CD4-positive, alpha-beta memory T cell (primary cell): ENCODE measurements around the gene METTL14. TPM values are rescaled to one million over a fixed set of nuclear protein-coding genes. Genes with fewer than 3 reads are reported as not detected.

Experiments
- CTCF ChIA-PET: fragments of 350-600 bp; sonication (Branson Sonifier 250); formaldehyde crosslinking; loops from one replicate; lab custom pipeline; 2021; ENCODE audit warnings: inconsistent platforms; ENCODE audit not compliant: partially characterized antibody; lab: Charles Lee
- POLR2A ChIA-PET: fragments of 350-600 bp; sonication (Branson Sonifier 250); formaldehyde crosslinking; loops from one replicate; lab custom pipeline; 2021; ENCODE audit not compliant: partially characterized antibody; lab: Charles Lee
- DNase-seq, 5 donors: peaks; one replicate each; pipeline versions ENCODE4 v3.0.0 to v3.0.0-alpha.2; 2020 to 2022; ENCODE audit warnings: mixed read lengths in 1 of 5
- H3K27ac ChIP-seq: one replicate; pipeline ENCODE4 v1.7.0; 2013; ENCODE audit warnings: low read depth, low read length
- H3K27me3 ChIP-seq: 2 replicates; pipeline ENCODE4 v1.7.0; 2013; ENCODE audit warnings: mild to moderate bottlenecking, low read length, moderate library complexity; ENCODE audit not compliant: insufficient read depth
- H3K36me3 ChIP-seq: 2 replicates; pipeline ENCODE4 v1.7.0; 2013; ENCODE audit warnings: mild to moderate bottlenecking, low read length, moderate library complexity; ENCODE audit not compliant: insufficient read depth
- H3K4me1 ChIP-seq: 2 replicates; pipeline ENCODE4 v1.7.0; 2013; ENCODE audit warnings: mild to moderate bottlenecking, low read length, moderate library complexity; ENCODE audit not compliant: insufficient read depth
- H3K4me3 ChIP-seq, 2 donors: one replicate each; pipeline ENCODE4 v1.7.0; 2013; ENCODE audit warnings: low read length in 2 of 2, mild to moderate bottlenecking in 1 of 2
- H3K9me3 ChIP-seq, 2 donors: one replicate each; pipeline ENCODE4 v1.7.0; 2013; ENCODE audit warnings: low read length in 2 of 2, control low read depth in 1 of 2; ENCODE audit not compliant: control insufficient read depth in 1 of 2
- H3K27ac Mint-ChIP-seq, 7 donors: one replicate each; pipeline ENCODE4 v1.8.0; 2020 to 2021; ENCODE audit warnings: mixed read lengths in 7 of 7, mild to moderate bottlenecking in 6 of 7, inconsistent platforms in 3 of 7, moderate library complexity in 3 of 7
- H3K27me3 Mint-ChIP-seq, 2 donors: one replicate each; pipeline ENCODE4 v1.8.0; 2020 to 2021; ENCODE audit warnings: mixed read lengths in 2 of 2
- H3K36me3 Mint-ChIP-seq, 2 donors: one replicate each; pipeline ENCODE4 v1.8.0; 2020 to 2021; ENCODE audit warnings: mixed read lengths in 2 of 2, inconsistent platforms in 1 of 2, mild to moderate bottlenecking in 1 of 2
- H3K4me1 Mint-ChIP-seq, 4 donors: one replicate each; pipeline ENCODE4 v1.8.0; 2020 to 2021; ENCODE audit warnings: mixed read lengths in 4 of 4, mild to moderate bottlenecking in 1 of 4
- H3K4me3 Mint-ChIP-seq, 8 donors: one replicate each; pipeline ENCODE4 v1.8.0; 2020 to 2021; ENCODE audit warnings: mixed read lengths in 8 of 8, mild to moderate bottlenecking in 7 of 8, moderate library complexity in 6 of 8, inconsistent platforms in 3 of 8
- H3K9me3 Mint-ChIP-seq, 8 donors: one replicate each; pipeline ENCODE4 v1.8.0; 2020 to 2021; ENCODE audit warnings: mixed read lengths in 8 of 8, mild to moderate bottlenecking in 5 of 8, inconsistent platforms in 3 of 8, moderate library complexity in 1 of 8
- intact Hi-C: fragments of 100-400 bp; cut with micrococcal nuclease; formaldehyde crosslinking; loops from one replicate; pipeline ENCODE4 v1.15.1; 2023
- polyA plus RNA-seq, 2 donors: library from polyadenylated mRNA; unstranded; fragments of 300-500 nt; fragmentation: Illumina TruSeq; gene quantifications; one replicate each; pipeline ENCODE4 v1.2.3, GENCODE V29; 2021
- total RNA-seq, 2 experiments: library from RNA; stranded (reverse); gene quantifications; one replicate each; pipeline ENCODE4 v1.2.3, GENCODE V29; 2021

The METTL14 gene
- total and polyA plus RNA-seq, 4 experiments from 2014 or later: 23.6 to 70.5 (median 59.0) TPM

GRCh38 chr4:118732591-118733330 lies 47.6 kb downstream of the METTL14 start:
- Mint-ChIP-seq H3K4me1 (peaks cover 9 to 23% (median 15%) of the 10 kb centered on the region in 4 donors), H3K27ac (peak overlapping the region in 4 of 7 donors; percentile 13 to 77 (median 46)), H3K27me3 (no peaks in the 10 kb centered on the region), H3K9me3 (no peaks in the 10 kb centered on the region), H3K36me3 (peaks cover 36 to 63% of the 10 kb centered on the region in 2 donors), H3K4me3 (no peak overlapping the region)
- Histone ChIP-seq H3K4me1 (peaks cover 17% of the 10 kb centered on the region), H3K27ac (no peak overlapping the region), H3K36me3 (peaks cover 8% of the 10 kb centered on the region), H3K27me3 (no peaks in the 10 kb centered on the region), H3K9me3 (no peaks in the 10 kb centered on the region), H3K4me3 (no peak overlapping the region)
- DNase-seq: no peak
- ChIA-PET CTCF (no interaction called here), POLR2A (interaction anchor here (0.7 kb wide), 1 partner anchor 118 kb away, joined by 3 read pairs; no protein-coding TSS in a partner anchor)
- intact Hi-C loops: no loop called here

DNA sequence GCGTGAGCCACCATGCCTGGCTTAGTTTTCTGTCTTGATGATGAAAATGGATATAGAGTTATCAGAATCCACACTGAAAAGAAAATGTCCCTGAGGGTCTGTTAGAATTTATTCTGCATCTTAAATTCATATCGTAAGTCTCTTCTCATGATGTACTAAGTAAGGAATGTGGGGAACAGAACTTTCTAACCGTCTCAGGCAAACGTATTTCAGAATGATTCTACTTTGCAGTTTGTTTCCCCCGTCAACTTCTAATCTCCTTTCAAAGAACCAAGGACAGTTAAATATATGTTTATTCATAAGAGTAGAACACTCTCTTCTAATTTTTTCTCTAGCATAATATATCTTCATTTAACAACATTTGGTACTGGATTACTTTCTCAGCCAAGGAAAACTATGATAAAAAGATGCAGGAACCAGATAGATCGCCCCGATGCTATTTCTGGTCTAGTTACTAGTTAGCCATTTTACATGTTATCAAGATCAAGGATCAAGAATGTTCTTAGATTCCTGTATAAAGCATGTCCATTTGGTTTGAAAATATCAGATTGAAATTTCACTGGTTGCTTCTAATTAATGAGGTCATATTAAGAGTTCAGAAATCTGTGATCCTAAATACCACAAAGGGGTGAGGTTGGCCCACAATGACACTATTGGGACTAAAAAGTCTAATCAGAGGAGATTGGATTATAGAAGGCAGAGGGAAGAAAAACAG lies 49.5 kb downstream of the METTL14 start:
- H3K36me3 Mint-ChIP-seq: peaks cover 42 to 72% of the 10 kb centered on the region in 2 donors
- Histone ChIP-seq H3K36me3 (peaks cover 25% of the 10 kb centered on the region), H3K27ac (no peak overlapping the region), H3K4me3 (no peak overlapping the region), H3K4me1 (peaks cover 11% of the 10 kb centered on the region), H3K9me3 (no peaks in the 10 kb centered on the region), H3K27me3 (no peaks in the 10 kb centered on the region)
- H3K4me3 Mint-ChIP-seq: no peak overlapping the region
- peaks cover 5 to 19% (median 10%) of the 10 kb centered on the region in 4 donors for H3K4me1 Mint-ChIP-seq
- H3K27me3 Mint-ChIP-seq: no peaks in the 10 kb centered on the region
- ChIA-PET CTCF (no interaction called here), POLR2A (no interaction called here)
- DNase-seq: no peak
- peak overlapping the region in 2 of 7 donors; percentile 9 to 16 for H3K27ac Mint-ChIP-seq
- H3K9me3 Mint-ChIP-seq: no peaks in the 10 kb centered on the region
- intact Hi-C loops: no loop called here

- H3K36me3 ChIP-seq: peaks cover 34% of the 10 kb centered on the region
- peaks cover 43 to 71% of the 10 kb centered on the region in 2 donors for H3K36me3 Mint-ChIP-seq
- no peaks in the 10 kb centered on the region for H3K27me3 ChIP-seq
These were observed 51.7 kb downstream of the METTL14 start for GRCh38 chr4:118736900-118737299.

DNA sequence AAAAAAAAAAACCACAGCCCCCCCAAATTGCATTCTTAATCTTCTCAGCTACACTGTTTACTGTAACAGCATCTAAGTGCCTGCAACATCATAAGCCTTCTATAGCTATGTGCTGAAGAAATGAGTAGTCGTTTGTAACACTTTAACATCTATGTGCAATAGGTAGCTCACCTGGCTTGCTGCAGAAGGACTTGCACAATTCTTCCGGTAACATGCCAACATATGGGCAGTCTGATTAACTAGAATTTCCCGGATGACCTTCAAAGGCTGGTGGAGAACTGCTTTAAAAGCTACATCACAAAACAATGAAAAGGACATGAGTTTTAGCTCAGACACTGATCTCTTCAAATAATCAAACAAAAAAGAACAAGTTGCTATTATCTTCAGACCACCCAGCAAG lies 52.9 kb downstream of the METTL14 start:
- Histone ChIP-seq H3K36me3 (peaks cover 34% of the 10 kb centered on the region), H3K27me3 (no peaks in the 10 kb centered on the region), H3K27ac (no peak overlapping the region), H3K4me1 (no peaks in the 10 kb centered on the region), H3K4me3 (no peak overlapping the region), H3K9me3 (no peaks in the 10 kb centered on the region)
- ChIA-PET CTCF (interaction anchor here (1.2 to 1.4 kb wide), 2 partner anchors 9 to 133 kb away, joined by 3 to 6 read pairs; no protein-coding TSS in a partner anchor), POLR2A (no interaction called here)
- H3K9me3 Mint-ChIP-seq: no peaks in the 10 kb centered on the region
- H3K4me3 Mint-ChIP-seq: no peak overlapping the region
- peaks cover 37 to 68% of the 10 kb centered on the region in 2 donors for H3K36me3 Mint-ChIP-seq
- DNase-seq: no peak
- H3K4me1 Mint-ChIP-seq: no peaks in the 10 kb centered on the region
- H3K27ac Mint-ChIP-seq: peak overlapping the region in 1 of 7 donors; percentile 31
- intact Hi-C loops: no loop called here
- no peaks in the 10 kb centered on the region for H3K27me3 Mint-ChIP-seq

More at GRCh38 chr4:118736900-118737299, 51.7 kb downstream of the METTL14 start:
- no peak overlapping the region for H3K4me3 Mint-ChIP-seq
- ChIA-PET CTCF (interaction anchor here (0.8 kb wide), 1 partner anchor 22 kb away, joined by 3 read pairs; no protein-coding TSS in a partner anchor), POLR2A (no interaction called here)
- H3K4me1 Mint-ChIP-seq: peaks cover 0 to 5% (median 0%) of the 10 kb centered on the region in 4 donors
- Histone ChIP-seq H3K27ac (no peak overlapping the region), H3K4me3 (no peak overlapping the region), H3K4me1 (no peaks in the 10 kb centered on the region), H3K9me3 (no peaks in the 10 kb centered on the region)
- no peak for DNase-seq
- intact Hi-C loops: no loop called here
- no peaks in the 10 kb centered on the region for H3K27me3 Mint-ChIP-seq
- peak overlapping the region in 1 of 7 donors; percentile 62 for H3K27ac Mint-ChIP-seq
- no peaks in the 10 kb centered on the region for H3K9me3 Mint-ChIP-seq

GRCh38 chr4:118739022-118739713 lies 54.0 kb downstream of the METTL14 start:
- DNase-seq: no peak
- CTCF ChIA-PET: interaction anchor here (0.6 to 1.3 kb wide), 3 partner anchors 29 to 126 kb away, joined by 3 to 4 read pairs (median 4); no protein-coding TSS in a partner anchor
- POLR2A ChIA-PET: no interaction called here
- Histone ChIP-seq H3K27ac (no peak overlapping the region), H3K36me3 (peaks cover 41% of the 10 kb centered on the region), H3K9me3 (no peaks in the 10 kb centered on the region), H3K27me3 (no peaks in the 10 kb centered on the region), H3K4me1 (no peaks in the 10 kb centered on the region), H3K4me3 (no peak overlapping the region)
- Mint-ChIP-seq H3K4me3 (no peak overlapping the region), H3K27me3 (no peaks in the 10 kb centered on the region), H3K4me1 (no peaks in the 10 kb centered on the region), H3K27ac (no peak overlapping the region), H3K36me3 (peaks cover 38 to 67% of the 10 kb centered on the region in 2 donors), H3K9me3 (no peaks in the 10 kb centered on the region)
- intact Hi-C loops: no loop called here

- H3K9me3 Mint-ChIP-seq: no peaks in the 10 kb centered on the region
- Histone ChIP-seq H3K9me3 (no peaks in the 10 kb centered on the region), H3K36me3 (peaks cover 41% of the 10 kb centered on the region), H3K27me3 (no peaks in the 10 kb centered on the region), H3K4me1 (no peaks in the 10 kb centered on the region), H3K27ac (no peak overlapping the region), H3K4me3 (no peak overlapping the region)
- POLR2A ChIA-PET: no interaction called here
- peaks cover 38 to 73% of the 10 kb centered on the region in 2 donors for H3K36me3 Mint-ChIP-seq
- no peak overlapping the region for H3K27ac Mint-ChIP-seq
- no peaks in the 10 kb centered on the region for H3K27me3 Mint-ChIP-seq
- H3K4me1 Mint-ChIP-seq: no peaks in the 10 kb centered on the region
- intact Hi-C loops: loop anchor here (1.0 kb wide), 1 partner anchor 149 kb away; no protein-coding TSS in a partner anchor
- CTCF ChIA-PET: interaction anchor here (1.0 kb wide), 2 partner anchors 19 to 134 kb away, joined by 3 to 4 read pairs; no protein-coding TSS in a partner anchor
- peak in 3 of 5 donors; percentile 2 to 13 (median 10) for DNase-seq
- no peak overlapping the region for H3K4me3 Mint-ChIP-seq
These were observed 55.7 kb downstream of the METTL14 start for GRCh38 chr4:118740869-118741268.
